Placental pericyte (primary cell): ENCODE data around the gene SH3GLB2. TPM values are rescaled to one million over a fixed set of nuclear protein-coding genes. Genes with fewer than 3 reads are reported as not detected.

ENCODE experiments used
- total RNA-seq: library from RNA; depleted of rRNA; stranded (reverse); fragments of >200 nt; gene quantifications from 2 replicates; pipeline ENCODE4 v1.2.3, GENCODE V29; 2012

Gene SH3GLB2
- 49.7 and 61.0 TPM in 2 replicates for total RNA-seq

DNA sequence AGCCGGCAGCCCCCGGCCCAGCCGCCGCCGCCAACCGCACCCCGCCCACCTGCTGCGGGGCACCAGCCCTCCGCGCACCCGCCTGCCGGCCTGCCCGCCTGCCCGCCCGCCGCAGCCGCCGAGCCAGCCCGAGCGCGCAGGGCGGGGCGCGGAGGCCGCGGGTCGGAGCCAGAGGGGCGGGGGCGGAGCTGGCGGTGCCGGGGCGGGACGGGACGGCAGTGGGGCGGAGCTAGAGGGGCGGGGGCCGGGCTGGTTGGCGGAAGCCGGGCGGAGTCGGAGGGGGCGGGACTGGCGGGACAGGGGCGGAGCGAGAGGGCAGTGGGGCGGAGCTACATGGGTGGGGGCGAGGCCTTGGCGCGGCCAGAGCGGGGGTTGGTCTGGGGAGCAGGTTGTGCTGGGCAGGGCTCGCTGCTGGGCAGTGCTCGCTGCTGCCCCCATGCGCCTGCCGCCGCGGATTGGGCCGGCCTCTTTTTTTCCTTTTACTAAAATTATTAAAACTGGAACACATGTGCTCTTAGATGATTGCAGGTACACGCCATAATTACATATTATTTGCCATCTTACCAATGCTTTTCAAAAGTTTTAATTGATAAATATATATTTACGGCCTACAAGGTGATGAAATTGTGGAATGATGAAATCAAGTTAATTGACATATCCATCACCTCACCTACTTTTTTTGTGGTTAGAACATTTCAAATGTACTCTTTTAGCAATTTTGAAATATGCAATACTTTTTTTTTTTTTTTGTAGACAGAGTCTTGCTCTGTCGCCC lies at the start of gene SH3GLB2:
Gene SH3GLB2, minus strand, starts transcription at position 140 of the 775 bp plus-strand sequence. CDS start 177 bp downstream, outside the sequence.

DNA sequence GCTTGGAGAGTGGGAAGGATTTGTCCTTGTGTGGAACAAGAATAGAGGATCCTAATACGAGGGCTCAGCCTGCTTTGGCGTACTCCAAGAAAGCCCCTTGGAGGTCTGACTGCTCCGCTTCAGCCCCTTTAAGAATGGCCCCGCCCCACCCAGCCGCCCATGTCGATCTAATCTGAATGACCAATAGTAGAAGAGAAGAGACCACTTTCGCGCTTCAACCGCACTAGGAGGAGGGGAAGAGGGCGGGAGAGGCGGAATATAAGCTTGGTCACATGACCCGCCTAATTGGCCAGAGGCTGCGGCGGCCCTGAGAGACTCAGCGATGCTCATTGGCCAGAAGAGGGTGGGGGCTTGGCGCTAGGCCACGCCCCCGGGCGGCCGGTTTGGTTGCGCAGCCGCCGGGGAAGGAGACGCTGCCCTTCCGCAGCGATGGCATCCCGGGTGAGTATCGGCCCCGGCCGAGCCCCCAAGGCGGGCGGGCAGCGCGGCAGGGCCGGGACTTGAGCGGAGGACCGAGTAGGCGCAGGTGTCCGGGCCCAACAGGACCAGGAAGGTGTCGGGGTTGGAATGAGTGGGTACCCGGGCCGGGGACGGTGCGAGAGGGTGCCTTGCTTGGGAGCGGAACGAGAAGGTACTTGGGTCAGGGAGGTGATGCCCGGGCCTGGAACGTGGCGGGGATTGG lies 8.3 kb upstream of the SH3GLB2 start, which contains the start of gene MIGA2:
Gene MIGA2, plus strand, starts transcription at position 386 of the 682 bp plus-strand sequence. CDS start 3,969 bp downstream, outside the sequence.

Other genes starting within 250 kb of the SH3GLB2 start
- 17.8 and 18.2 TPM in 2 replicates for gene TBC1D13, start 241.1 kb downstream of the SH3GLB2 start, total RNA-seq
- gene ENDOG, start 209.8 kb downstream of the SH3GLB2 start, total RNA-seq, result 7.7 and 35.5 TPM in 2 replicates
- gene SPOUT1, start 198.5 kb downstream of the SH3GLB2 start, total RNA-seq, result 11.2 and 40.4 TPM in 2 replicates
- 5.3 and 13.3 TPM in 2 replicates for gene KYAT1, start 146.4 kb downstream of the SH3GLB2 start, total RNA-seq
- 70.5 and 117 TPM in 2 replicates for gene LRRC8A, start 146.2 kb downstream of the SH3GLB2 start, total RNA-seq
- 3.6 and 24.5 TPM in 2 replicates for gene PHYHD1, start 107.3 kb downstream of the SH3GLB2 start, total RNA-seq
- 33.7 and 40.4 TPM in 2 replicates for gene DOLK, start 80.7 kb downstream of the SH3GLB2 start, total RNA-seq
- gene NUP188, start 80.6 kb downstream of the SH3GLB2 start, total RNA-seq, result 56.7 and 99.2 TPM in 2 replicates
- gene MIGA2, start 8.3 kb upstream of the SH3GLB2 start, total RNA-seq, result 24.1 and 30.9 TPM in 2 replicates
- 15.1 and 25.3 TPM in 2 replicates for gene DOLPP1, start 52.8 kb upstream of the SH3GLB2 start, total RNA-seq
- 46.7 and 57.1 TPM in 2 replicates for gene CRAT, start 82.5 kb upstream of the SH3GLB2 start, total RNA-seq
- gene PTPA, start 83.1 kb upstream of the SH3GLB2 start, total RNA-seq, result 73.5 and 142 TPM in 2 replicates
- 24.9 and 48.7 TPM in 2 replicates for gene IER5L, start 149.9 kb upstream of the SH3GLB2 start, total RNA-seq